GM12878 (cell line): ENCODE results near the gene RAPGEF6. TPM values are rescaled to one million over a fixed set of nuclear protein-coding genes. Genes with fewer than 3 reads are reported as not detected.

ENCODE experiments used
- ATAC-seq: fragments of 200-7000 bp; cut with Tn5 transposase; 3 replicates; pipeline ENCODE4 v1.9.1; 2020; ENCODE audit warnings: mild to moderate bottlenecking, moderate library complexity
- BruUV-seq: library from RNA; stranded (reverse); fragments of 400-500 nt; replicated peaks from 2 replicates; lab custom pipeline; 2021; lab: Mats Ljungman, UMichigan
- CTCF ChIA-PET: fragments of 300-600 bp; sonication (Branson Sonifier 250); formaldehyde crosslinking; extraction: SDS; loops from one replicate; lab custom pipeline; 2021; ENCODE audit warnings: inconsistent platforms; lab: Yijun Ruan, JAX
- POLR2A ChIA-PET: fragments of 350-600 bp; formaldehyde crosslinking; extraction: SDS; loops from one replicate; lab custom pipeline; 2021; ENCODE audit warnings: inconsistent platforms; lab: Charles Lee
- RAD21 ChIA-PET: fragments of 300-600 bp; sonication (Branson Sonifier 250); formaldehyde crosslinking; loops from one replicate; lab custom pipeline; 2023; ENCODE audit warnings: antibody characterized with exemption; ENCODE audit not compliant: unreplicated experiment; lab: Charles Lee
- SMC1A ChIA-PET: fragments of 300-600 bp; sonication (Branson Sonifier 250); formaldehyde crosslinking; loops from one replicate; lab custom pipeline; 2023; ENCODE audit not compliant: unreplicated experiment, uncharacterized antibody; lab: Charles Lee
- DNase-seq: peaks from one replicate; pipeline ENCODE4 v3.0.0-alpha.2; 2011; ENCODE audit warnings: low read depth, low spot score
- FAIRE-seq: peaks from 3 replicates; lab custom pipeline; 2011; peaks lifted over from hg19 to GRCh38; lab: Jason Lieb, UNC
- H2AFZ ChIP-seq: 2 replicates; pipeline ENCODE4 v1.6.0; 2011; ENCODE audit warnings: low read depth, low read length, control low read depth; ENCODE audit not compliant: control insufficient read depth
- H3K27ac ChIP-seq: 2 replicates; pipeline ENCODE4 v1.5.1; 2011; ENCODE audit warnings: control low read depth; ENCODE audit not compliant: control insufficient read depth, insufficient read depth
- H3K27me3 ChIP-seq, 2 experiments: replicated peaks in 1 of 2; 2 replicates each; pipeline versions ENCODE4 v1.6.0 to v1.6.1; 2011; ENCODE audit warnings: low read length in 1 of 2; ENCODE audit not compliant: control insufficient read depth in 2 of 2, insufficient read depth in 2 of 2
- H3K36me3 ChIP-seq, 2 experiments: 2 replicates each; pipeline ENCODE4 v1.5.1; 2011; ENCODE audit warnings: low read length in 1 of 2; ENCODE audit not compliant: control insufficient read depth in 2 of 2, insufficient read depth in 2 of 2
- H3K4me1 ChIP-seq: 2 replicates; pipeline ENCODE4 v1.6.1; 2011; ENCODE audit warnings: mild to moderate bottlenecking, low read length, moderate library complexity, mixed read lengths; ENCODE audit not compliant: control insufficient read depth, insufficient read depth
- H3K4me2 ChIP-seq: 2 replicates; pipeline ENCODE4 v1.6.0; 2011; ENCODE audit warnings: control low read depth; ENCODE audit not compliant: control insufficient read depth, insufficient read depth
- H3K4me3 ChIP-seq: fragments of 200-600 bp; sonication (generic); 2 replicates; pipeline ENCODE4 v1.5.1; 2016
- H3K79me2 ChIP-seq: 2 replicates; pipeline ENCODE4 v1.6.0; 2011; ENCODE audit warnings: low read length; ENCODE audit not compliant: control insufficient read depth, insufficient read depth
- H3K9ac ChIP-seq: 2 replicates; pipeline ENCODE4 v1.8.0; 2011; ENCODE audit warnings: low read length, control low read depth, mixed read lengths; ENCODE audit not compliant: control insufficient read depth, insufficient read depth
- H3K9me3 ChIP-seq: replicated peaks from 3 replicates; pipeline ENCODE4 v1.5.1; 2011; ENCODE audit warnings: mild to moderate bottlenecking, low read length; ENCODE audit not compliant: control insufficient read depth, insufficient read depth
- H4K20me1 ChIP-seq: 2 replicates; pipeline ENCODE4 v1.6.0; 2011; ENCODE audit not compliant: control insufficient read depth, insufficient read depth
- BHLHE40 ChIP-seq, 2 experiments: fragments of 450-650 bp in 1 of 2; IDR thresholded peaks; 2 replicates each; pipeline ENCODE4 v1.6.1; 2011 to 2017; ENCODE audit warnings: low read depth in 2 of 2, borderline replicate concordance in 1 of 2, improper control_type of control experiment in 1 of 2, low read length in 1 of 2, mild to moderate bottlenecking in 1 of 2
- BMI1 ChIP-seq: fragments of 450-650 bp; IDR thresholded peaks from 2 replicates; pipeline ENCODE4 v1.6.1; 2016; ENCODE audit warnings: mild to moderate bottlenecking, moderate library complexity, borderline replicate concordance
- CBX5 ChIP-seq: sonication (generic); IDR thresholded peaks from 2 replicates; pipeline ENCODE4 v1.6.1; 2016; ENCODE audit warnings: low read depth, moderate library complexity, mild to moderate bottlenecking, inconsistent platforms
- CHD4 ChIP-seq: fragments of 200-600 bp; sonication (generic); IDR thresholded peaks from 2 replicates; pipeline ENCODE4 v1.6.1; 2016; ENCODE audit warnings: mild to moderate bottlenecking
- ETV6 ChIP-seq, 2 experiments: fragments of 450-650 bp in 1 of 2; IDR thresholded peaks in 1 of 2; conservative IDR thresholded peaks in 1 of 2; 2 replicates each; pipeline ENCODE4 v1.6.1; 2014; ENCODE audit warnings: antibody characterized with exemption in 1 of 2, borderline replicate concordance in 1 of 2, low read depth in 1 of 2, mild to moderate bottlenecking in 1 of 2, moderate library complexity in 1 of 2
- FOXM1 ChIP-seq: IDR thresholded peaks from 2 replicates; pipeline ENCODE4 v1.6.1; 2012; ENCODE audit warnings: low read depth, mild to moderate bottlenecking, inconsistent platforms, low read length, moderate library complexity
- MTA3 ChIP-seq: IDR thresholded peaks from 2 replicates; pipeline ENCODE4 v1.6.1; 2012; ENCODE audit warnings: low read length, inconsistent platforms, borderline replicate concordance
- NFYB ChIP-seq: IDR thresholded peaks from 2 replicates; pipeline ENCODE4 v1.6.1; 2011; ENCODE audit warnings: low read depth, mild to moderate bottlenecking, low read length, improper control_type of control experiment, moderate library complexity; ENCODE audit not compliant: insufficient read depth
- SP1 ChIP-seq: IDR thresholded peaks from one replicate; pipeline ENCODE4 v1.6.1; 2011; ENCODE audit warnings: low read depth, low read length
- SREBF2 ChIP-seq: IDR thresholded peaks from 2 replicates; pipeline ENCODE4 v1.6.1; 2012; ENCODE audit warnings: mild to moderate bottlenecking, low read length
- SRF ChIP-seq, 2 experiments: IDR thresholded peaks; 2 replicates each; pipeline ENCODE4 v1.6.1; 2011; ENCODE audit warnings: low read depth in 2 of 2, low read length in 2 of 2, mild to moderate bottlenecking in 1 of 2, moderate library complexity in 1 of 2
- WRNIP1 ChIP-seq: IDR thresholded peaks from 2 replicates; pipeline ENCODE4 v1.6.1; 2011; ENCODE audit warnings: low read depth, low read length, improper control_type of control experiment, borderline replicate concordance
- ZBED1 ChIP-seq: IDR thresholded peaks from 2 replicates; pipeline ENCODE4 v1.6.1; 2016; ENCODE audit warnings: borderline replicate concordance
- ZBTB4 ChIP-seq: fragments of 450-650 bp; formaldehyde crosslinking; IDR thresholded peaks from 2 replicates; pipeline ENCODE4 v1.4.0; 2022; ENCODE audit warnings: mild to moderate bottlenecking, moderate library complexity
- ZNF207 ChIP-seq: fragments of 450-650 bp; IDR thresholded peaks from 2 replicates; pipeline ENCODE4 v1.6.1; 2014; ENCODE audit warnings: antibody characterized with exemption, mild to moderate bottlenecking, borderline replicate concordance
- ZNF24 ChIP-seq: fragments of 450-650 bp; IDR thresholded peaks from 2 replicates; pipeline ENCODE4 v1.6.1; 2017; ENCODE audit warnings: antibody characterized with exemption, mild to moderate bottlenecking
- ZNF384 ChIP-seq: IDR thresholded peaks from 2 replicates; pipeline ENCODE4 v1.6.1; 2012; ENCODE audit warnings: low read depth, mild to moderate bottlenecking, low read length, improper control_type of control experiment, borderline replicate concordance
- WGBS: methylation state at CpG from one replicate; pipeline ENCODE4 v1.1.6; 2016; ENCODE audit warnings: low lambda C conversion rate; ENCODE audit not compliant: insufficient replicate concordance, insufficient coverage; ENCODE audit errors: missing lambda C conversion rate; 5-methylcytosine and 5-hydroxymethylcytosine counted together
- in situ Hi-C: fragments of 300-500 bp; cut with MboI; formaldehyde crosslinking; loops from 9 replicates; pipeline ENCODE4 v1.14.3; 2018; ENCODE audit warnings: mixed read lengths
- intact Hi-C: fragments of 100-400 bp; cut with micrococcal nuclease; formaldehyde crosslinking; loops from one replicate; pipeline ENCODE4 v1.14.2; 2022; ENCODE audit not compliant: unreplicated experiment
- polyA plus RNA-seq, 11 experiments: library from polyadenylated mRNA; depleted of rRNA in 4 of 11; unstranded in 6 of 11; stranded (reverse) in 5 of 11; fragments of >200 nt; fragmentation: Nextera tagmentation in 4 of 11; fragmentation: Illumina TruSeq in 1 of 11; extraction: Ambion mirVana in 4 of 11; extraction: Trizol in 1 of 11; gene quantifications; 1 replicate in 1 of 11; 2 replicates in 10 of 11; pipeline versions ENCODE4 v1.2.1 to v1.2.3, GENCODE V29; 2011 to 2016; ENCODE audit warnings: inconsistent platforms in 2 of 11, missing spikeins in 2 of 11, low read depth in 1 of 11
- total RNA-seq, 4 experiments: library from RNA; depleted of rRNA in 3 of 4; stranded (reverse); fragments of >200 nt in 3 of 4; fragmentation: Illumina TruSeq in 1 of 4; extraction: Trizol in 1 of 4; gene quantifications; 2 replicates each; pipeline versions ENCODE4 v1.2.1 to v1.2.3, GENCODE V29; 2013 to 2021
- TF ChIP-seq, protein P1 (sequence below): fragments of 150-350 bp; IDR thresholded peaks from 2 replicates; pipeline ENCODE4 v1.6.1; 2016; ENCODE audit warnings: low read depth, low read length

RAPGEF6 gene
- total and polyA plus RNA-seq, 10 of the 15 experiments (the other 5 are each of a cell fraction or from before 2014, with no cell fraction given): 2.9 to 24.0 (median 14.2) TPM

GRCh38 chr5:131611064-131611381, 24.0 kb downstream of the RAPGEF6 start:
- no TSS peak for BruUV-seq
- Histone ChIP-seq H3K36me3 (peaks cover 0 to 2% of the 10 kb centered on the region in 2 experiments; a peak in 2 of 4 replicates), H3K4me3 (no peak overlapping the region), H3K9ac (no peak overlapping the region), H3K9me3 (peaks cover 5% of the 10 kb centered on the region; the same call in 2 of the 3 replicates), H4K20me1 (no peaks in the 10 kb centered on the region), H3K27me3 (no peaks in the 10 kb centered on the region), H3K4me1 (peaks cover 4% of the 10 kb centered on the region), H2AFZ (no peak overlapping the region), H3K27ac (no peak overlapping the region), H3K79me2 (peaks cover 83% of the 10 kb centered on the region), H3K4me2 (no peak overlapping the region)
- 96% methylated on average over 2 of the region's 2 CpGs for WGBS
- ChIA-PET POLR2A (interaction anchor here (1.1 kb wide), 1 partner anchor 20 kb away, joined by 4 read pairs; no protein-coding TSS in a partner anchor), SMC1A (interaction anchor here (2.0 to 2.8 kb wide), 2 partner anchors 19 to 22 kb away, joined by 5 to 9 read pairs; no protein-coding TSS in a partner anchor), CTCF (interaction anchor here (0.9 kb wide), 1 partner anchor 22 kb away, joined by 3 read pairs; no protein-coding TSS in a partner anchor), RAD21 (no interaction called here)
- in situ Hi-C loops (no loop called here), intact Hi-C loops (no loop called here)
- FAIRE-seq (no peak), ATAC-seq (no peak), DNase-seq (no peak)
- TF ChIP-seq ZNF207 (no peak), SREBF2 (no peak), WRNIP1 (no peak), BHLHE40 (IDR thresholded peaks at IDR 0.05; ENCODE audit: borderline replicate concordance in 1 of 2, low read depth in 2 of 2, low read length in 1 of 2) (no peak), SP1 (no peak), ZNF24 (no peak), ZBED1 (no peak), FOXM1 (no peak), NFYB (no peak), MTA3 (no peak), ZNF384 (no peak), BMI1 (no peak), SRF (IDR thresholded peaks at IDR 0.05; ENCODE audit: low read depth in 2 of 2, low read length in 2 of 2) (no peak), CHD4 (no peak), ETV6 (conservative IDR thresholded peaks at IDR 0.05 in 1 of 2, IDR thresholded peaks at IDR 0.05 in 1 of 2; ENCODE audit: borderline replicate concordance in 1 of 2, low read depth in 1 of 2) (no peak), ZBTB4 (CRISPR knock-in tag) (no peak), CBX5 (no peak)
- TF ChIP-seq, protein P1, sequence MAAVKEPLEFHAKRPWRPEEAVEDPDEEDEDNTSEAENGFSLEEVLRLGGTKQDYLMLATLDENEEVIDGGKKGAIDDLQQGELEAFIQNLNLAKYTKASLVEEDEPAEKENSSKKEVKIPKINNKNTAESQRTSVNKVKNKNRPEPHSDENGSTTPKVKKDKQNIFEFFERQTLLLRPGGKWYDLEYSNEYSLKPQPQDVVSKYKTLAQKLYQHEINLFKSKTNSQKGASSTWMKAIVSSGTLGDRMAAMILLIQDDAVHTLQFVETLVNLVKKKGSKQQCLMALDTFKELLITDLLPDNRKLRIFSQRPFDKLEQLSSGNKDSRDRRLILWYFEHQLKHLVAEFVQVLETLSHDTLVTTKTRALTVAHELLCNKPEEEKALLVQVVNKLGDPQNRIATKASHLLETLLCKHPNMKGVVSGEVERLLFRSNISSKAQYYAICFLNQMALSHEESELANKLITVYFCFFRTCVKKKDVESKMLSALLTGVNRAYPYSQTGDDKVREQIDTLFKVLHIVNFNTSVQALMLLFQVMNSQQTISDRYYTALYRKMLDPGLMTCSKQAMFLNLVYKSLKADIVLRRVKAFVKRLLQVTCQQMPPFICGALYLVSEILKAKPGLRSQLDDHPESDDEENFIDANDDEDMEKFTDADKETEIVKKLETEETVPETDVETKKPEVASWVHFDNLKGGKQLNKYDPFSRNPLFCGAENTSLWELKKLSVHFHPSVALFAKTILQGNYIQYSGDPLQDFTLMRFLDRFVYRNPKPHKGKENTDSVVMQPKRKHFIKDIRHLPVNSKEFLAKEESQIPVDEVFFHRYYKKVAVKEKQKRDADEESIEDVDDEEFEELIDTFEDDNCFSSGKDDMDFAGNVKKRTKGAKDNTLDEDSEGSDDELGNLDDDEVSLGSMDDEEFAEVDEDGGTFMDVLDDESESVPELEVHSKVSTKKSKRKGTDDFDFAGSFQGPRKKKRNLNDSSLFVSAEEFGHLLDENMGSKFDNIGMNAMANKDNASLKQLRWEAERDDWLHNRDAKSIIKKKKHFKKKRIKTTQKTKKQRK: no peak
